H9 (cell line): ENCODE measurements around the gene ANKRD13C. TPM values are rescaled to one million over a fixed set of nuclear protein-coding genes. Genes with fewer than 3 reads are reported as not detected.

Source experiments
- DNase-seq: peaks from one replicate; pipeline ENCODE4 v3.0.0-alpha.2; 2017
- H2AFZ ChIP-seq: one replicate; pipeline ENCODE4 v1.6.1; 2013; ENCODE audit warnings: mild to moderate bottlenecking, low read length, control low read depth, moderate library complexity
- H2AK5ac ChIP-seq: 2 replicates; pipeline ENCODE4 v1.6.1; 2013; ENCODE audit warnings: low read length, control low read depth, mixed read lengths; ENCODE audit not compliant: insufficient read length
- H2BK120ac ChIP-seq: one replicate; pipeline ENCODE4 v1.6.1; 2013; ENCODE audit warnings: low read depth, mild to moderate bottlenecking, low read length, control low read depth, inconsistent platforms; ENCODE audit not compliant: poor library complexity, severe bottlenecking
- H2BK12ac ChIP-seq: 2 replicates; pipeline ENCODE4 v1.6.1; 2013; ENCODE audit warnings: low read length, control low read depth, mixed read lengths, low read depth; ENCODE audit not compliant: insufficient read length
- H2BK15ac ChIP-seq: 2 replicates; pipeline ENCODE4 v1.6.1; 2013; ENCODE audit warnings: low read depth, low read length, control low read depth
- H2BK20ac ChIP-seq: one replicate; pipeline ENCODE4 v1.6.1; 2013; ENCODE audit warnings: low read depth, mild to moderate bottlenecking, low read length, control low read depth, inconsistent platforms; ENCODE audit not compliant: poor library complexity, severe bottlenecking
- H2BK5ac ChIP-seq: 2 replicates; pipeline ENCODE4 v1.6.1; 2013; ENCODE audit warnings: low read length, control low read depth, mixed read lengths; ENCODE audit not compliant: insufficient read length
- H3K14ac ChIP-seq: 2 replicates; pipeline ENCODE4 v1.6.1; 2013; ENCODE audit warnings: low read length, control low read depth; ENCODE audit not compliant: insufficient read depth
- H3K18ac ChIP-seq: 2 replicates; pipeline ENCODE4 v1.6.1; 2013; ENCODE audit warnings: low read depth, mild to moderate bottlenecking, mixed read lengths, low read length, control low read depth; ENCODE audit not compliant: insufficient read length
- H3K23ac ChIP-seq: 2 replicates; pipeline ENCODE4 v1.6.1; 2013; ENCODE audit warnings: low read length, control low read depth, mixed read lengths, low read depth; ENCODE audit not compliant: insufficient read length
- H3K23me2 ChIP-seq: 2 replicates; pipeline ENCODE4 v1.6.1; 2013; ENCODE audit warnings: low read depth, mild to moderate bottlenecking, mixed read lengths, low read length, control low read depth; ENCODE audit not compliant: insufficient read length, poor library complexity, severe bottlenecking
- H3K27ac ChIP-seq: 2 replicates; pipeline ENCODE4 v1.5.1; 2013; ENCODE audit warnings: low read length, control low read depth, mixed read lengths, low read depth; ENCODE audit not compliant: insufficient read length
- H3K27me3 ChIP-seq: 2 replicates; pipeline ENCODE4 v1.6.1; 2013; ENCODE audit warnings: low read length, control low read depth, inconsistent platforms; ENCODE audit not compliant: insufficient read depth
- H3K4ac ChIP-seq: 2 replicates; pipeline ENCODE4 v1.6.1; 2013; ENCODE audit warnings: low read depth, mild to moderate bottlenecking, control low read depth, inconsistent platforms, low read length, moderate library complexity
- H3K4me1 ChIP-seq: 2 replicates; pipeline ENCODE4 v1.6.1; 2013; ENCODE audit warnings: low read length, control low read depth, inconsistent platforms; ENCODE audit not compliant: insufficient read depth
- H3K4me2 ChIP-seq: 2 replicates; pipeline ENCODE4 v1.6.1; 2013; ENCODE audit warnings: low read length, control low read depth, mixed read lengths; ENCODE audit not compliant: insufficient read length, insufficient read depth
- H3K56ac ChIP-seq: 2 replicates; pipeline ENCODE4 v1.6.1; 2013; ENCODE audit warnings: low read depth, mild to moderate bottlenecking, mixed read lengths, low read length, control low read depth; ENCODE audit not compliant: insufficient read length
- H3K79me1 ChIP-seq: 2 replicates; pipeline ENCODE4 v1.6.1; 2013; ENCODE audit warnings: low read depth, mild to moderate bottlenecking, moderate library complexity, low read length, control low read depth, inconsistent platforms; ENCODE audit not compliant: insufficient read depth, poor library complexity, severe bottlenecking
- H3K79me2 ChIP-seq: 2 replicates; pipeline ENCODE4 v1.6.1; 2013; ENCODE audit warnings: low read length, control low read depth, inconsistent platforms; ENCODE audit not compliant: insufficient read depth
- H3K9ac ChIP-seq: 2 replicates; pipeline ENCODE4 v1.6.1; 2013; ENCODE audit warnings: low read length, control low read depth, mixed read lengths; ENCODE audit not compliant: insufficient read length; ENCODE audit errors: extremely low read depth
- H3K9me3 ChIP-seq: one replicate; pipeline ENCODE4 v1.6.1; 2013; ENCODE audit warnings: low read depth, low read length, inconsistent platforms; ENCODE audit not compliant: control insufficient read depth
- H3T11ph ChIP-seq: one replicate; pipeline ENCODE4 v1.6.1; 2013; ENCODE audit warnings: mild to moderate bottlenecking, low read length, control low read depth, inconsistent platforms
- H4K20me1 ChIP-seq: one replicate; pipeline ENCODE4 v1.6.1; 2013; ENCODE audit not compliant: control insufficient read depth, insufficient read length, insufficient read depth
- H4K5ac ChIP-seq: 2 replicates; pipeline ENCODE4 v1.6.1; 2013; ENCODE audit warnings: low read depth, mild to moderate bottlenecking, mixed read lengths, low read length, control low read depth; ENCODE audit not compliant: insufficient read length
- H4K8ac ChIP-seq: replicated peaks from 2 replicates; pipeline ENCODE4 v1.6.1; 2013; ENCODE audit warnings: low read length, control low read depth, mixed read lengths, low read depth; ENCODE audit not compliant: insufficient read length
- H4K91ac ChIP-seq: 2 replicates; pipeline ENCODE4 v1.6.1; 2013; ENCODE audit warnings: low read depth, mild to moderate bottlenecking, moderate library complexity, mixed read lengths, low read length, control low read depth; ENCODE audit not compliant: insufficient read length
- H3K27ac Mint-ChIP-seq, 3 experiments: 2 replicates in 2 of 3; 3 replicates in 1 of 3; pipeline ENCODE4 v1.8.0; 2020 to 2021; ENCODE audit warnings: mixed read lengths in 3 of 3, mild to moderate bottlenecking in 1 of 3, moderate library complexity in 1 of 3
- H3K27me3 Mint-ChIP-seq: 2 replicates; pipeline ENCODE4 v1.8.0; 2021; ENCODE audit warnings: low read depth, mild to moderate bottlenecking, moderate library complexity, mixed read lengths
- H3K36me3 Mint-ChIP-seq, 3 experiments: 2 replicates in 2 of 3; 3 replicates in 1 of 3; pipeline ENCODE4 v1.8.0; 2020 to 2021; ENCODE audit warnings: low read depth in 3 of 3, mixed read lengths in 3 of 3; ENCODE audit not compliant: insufficient read depth in 1 of 3
- H3K4me1 Mint-ChIP-seq, 2 experiments: 2 replicates each; pipeline ENCODE4 v1.8.0; 2020; ENCODE audit warnings: mixed read lengths in 2 of 2
- H3K4me3 Mint-ChIP-seq, 2 experiments: 2 replicates in 1 of 2; 3 replicates in 1 of 2; pipeline ENCODE4 v1.8.0; 2020 to 2021; ENCODE audit warnings: mild to moderate bottlenecking in 2 of 2, mixed read lengths in 2 of 2, moderate library complexity in 1 of 2
- H3K9me3 Mint-ChIP-seq, 2 experiments: 2 replicates in 1 of 2; 3 replicates in 1 of 2; pipeline ENCODE4 v1.8.0; 2020; ENCODE audit warnings: mild to moderate bottlenecking in 2 of 2, mixed read lengths in 2 of 2, moderate library complexity in 1 of 2
- CTCF ChIP-seq: fragments of 200-600 bp; sonication (generic); conservative IDR thresholded peaks from 3 replicates; pipeline ENCODE4 v1.8.0; 2021; ENCODE audit warnings: antibody characterized with exemption, mild to moderate bottlenecking
- WGBS: extraction: QIAGEN DNeasy Blood & Tissue Kit; methylation state at CpG from one replicate; pipeline ENCODE4 v1.1.7; 2013; ENCODE audit warnings: missing lambda C conversion rate, low lambda C conversion rate, mixed read lengths; ENCODE audit not compliant: insufficient read length; ENCODE audit errors: extremely low coverage; 5-methylcytosine and 5-hydroxymethylcytosine counted together
- total RNA-seq: library from RNA; stranded (reverse); gene quantifications from 2 replicates; pipeline ENCODE4 v1.2.1, GENCODE V29; 2021

Gene ANKRD13C
- total RNA-seq, 1 experiment from 2014 or later = 19.7 TPM

- no peak overlapping the region for H3K27ac ChIP-seq
- H2BK15ac ChIP-seq = no peak overlapping the region
- H2BK20ac ChIP-seq = no peak overlapping the region
- no peaks in the 10 kb centered on the region for H3K9me3 ChIP-seq
- no peak overlapping the region for H2AK5ac ChIP-seq
- H4K20me1 ChIP-seq = no peaks in the 10 kb centered on the region
- H2AFZ ChIP-seq = no peak overlapping the region
- DNase-seq = no peak
- Mint-ChIP-seq H3K9me3 (no peaks in the 10 kb centered on the region), H3K4me1 (no peaks in the 10 kb centered on the region), H3K27me3 (no peaks in the 10 kb centered on the region), H3K4me3 (no peak overlapping the region), H3K27ac (no peak overlapping the region), H3K36me3 (no peaks in the 10 kb centered on the region)
- TF ChIP-seq CTCF = no peak
- no peaks in the 10 kb centered on the region for H3K79me2 ChIP-seq
- H2BK12ac ChIP-seq = no peak overlapping the region
- H3K79me1 ChIP-seq = no peaks in the 10 kb centered on the region
- H2BK5ac ChIP-seq = no peak overlapping the region
- no peaks in the 10 kb centered on the region for H3K27me3 ChIP-seq
- H3T11ph ChIP-seq = no peak overlapping the region
- H4K5ac ChIP-seq = no peak overlapping the region
- H3K9ac ChIP-seq = no peak overlapping the region
- H3K23me2 ChIP-seq = no peaks in the 10 kb centered on the region
- H2BK120ac ChIP-seq = no peak overlapping the region
- H3K4ac ChIP-seq = no peak overlapping the region
- H3K14ac ChIP-seq = no peak overlapping the region
- no peak overlapping the region for H3K56ac ChIP-seq
- H3K4me1 ChIP-seq = no peaks in the 10 kb centered on the region
- H3K23ac ChIP-seq = no peak overlapping the region
- H3K4me2 ChIP-seq = no peak overlapping the region
- no peak overlapping the region for H3K18ac ChIP-seq
- no peak overlapping the region for H4K8ac ChIP-seq
- WGBS = no CpG with 5 or more reads among the region's 2 CpGs
- no peak overlapping the region for H4K91ac ChIP-seq
Observed at GRCh38 chr1:70384542-70384941, 30.0 kb upstream of the ANKRD13C start.
